AG20443 (cell line): ENCODE data around the gene TRPT1.

Experiments used
- DNase-seq: peaks from one replicate; pipeline ENCODE4 v3.0.0; 2012; ENCODE audit warnings: low spot score, mixed read lengths

The TRPT1 gene

GRCh38 chr11:64208086-64208795 is 17.7 kb downstream of the TRPT1 start:
- no peak for DNase-seq

DNA sequence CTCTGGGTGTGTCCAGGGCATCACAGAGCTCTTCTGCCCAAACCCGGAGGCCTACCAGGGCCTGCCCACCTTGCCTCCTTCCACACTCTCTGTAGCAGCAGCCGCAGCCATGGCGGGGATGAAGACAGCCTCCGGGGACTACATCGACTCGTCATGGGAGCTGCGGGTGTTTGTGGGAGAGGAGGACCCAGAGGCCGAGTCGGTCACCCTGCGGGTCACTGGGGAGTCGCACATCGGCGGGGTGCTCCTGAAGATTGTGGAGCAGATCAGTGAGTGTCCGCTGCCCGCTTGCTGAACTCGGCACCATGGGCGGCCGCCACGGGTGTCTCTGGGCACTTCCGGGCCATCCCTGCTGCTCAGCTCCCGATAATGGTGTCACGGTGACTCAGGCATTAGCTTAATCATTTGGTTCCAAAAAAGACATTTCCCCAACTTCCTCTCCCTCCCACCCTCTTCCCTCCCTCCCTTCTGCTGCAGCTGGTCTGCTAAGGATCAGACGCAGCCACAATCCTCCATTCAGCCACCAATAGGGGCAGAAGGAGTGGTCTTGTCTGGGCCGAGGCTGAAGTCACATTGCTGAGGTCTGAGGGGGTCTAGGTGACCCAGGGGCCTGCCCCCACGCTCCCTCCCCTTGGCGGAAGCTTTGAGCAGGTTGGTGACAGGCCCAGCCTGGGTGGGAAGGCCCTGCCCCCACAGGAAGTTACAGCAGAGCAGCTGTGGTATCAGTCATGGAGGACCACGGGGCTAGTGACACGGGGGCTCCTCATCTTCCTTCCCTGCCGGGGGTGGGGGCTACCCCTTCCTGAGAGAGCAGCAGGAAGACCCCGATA is 18.5 kb downstream of the TRPT1 start:
- peak; percentile 86 for DNase-seq

- DNase-seq: no peak
Observed at GRCh38 chr11:64206457-64207255, 19.3 kb downstream of the TRPT1 start, which contains the start of gene FERMT3. FERMT3 (plus strand) TSS chr11:64206721; CDS start chr11:64207365, 644 bp downstream.

DNA sequence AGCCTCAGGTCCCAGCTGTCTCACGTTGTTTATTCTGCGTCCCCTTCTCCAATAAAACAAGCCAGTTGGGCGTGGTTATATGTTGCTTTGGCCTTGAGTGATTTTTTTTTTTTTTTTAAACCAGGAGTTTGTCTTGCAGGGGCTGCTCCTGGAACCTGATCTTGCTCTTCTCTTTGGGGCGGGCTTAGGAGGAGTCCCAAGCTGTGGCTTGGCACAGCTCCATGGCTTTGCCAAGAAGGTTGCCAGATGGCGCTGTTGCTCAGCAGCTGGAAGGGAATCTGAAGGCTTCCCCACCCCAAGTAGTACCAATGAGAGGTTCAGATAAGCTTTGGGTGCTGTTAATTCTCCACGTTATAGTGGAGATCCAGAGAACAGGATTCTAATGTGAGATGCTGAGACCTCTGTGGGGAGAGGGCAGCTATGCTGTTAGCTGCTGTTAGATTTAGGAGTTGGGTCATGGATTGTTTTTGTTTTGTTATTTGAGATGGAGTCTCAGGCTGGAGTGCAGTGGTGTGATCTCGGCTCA is 21.5 kb downstream of the TRPT1 start:
- peak; percentile 94 for DNase-seq

DNA sequence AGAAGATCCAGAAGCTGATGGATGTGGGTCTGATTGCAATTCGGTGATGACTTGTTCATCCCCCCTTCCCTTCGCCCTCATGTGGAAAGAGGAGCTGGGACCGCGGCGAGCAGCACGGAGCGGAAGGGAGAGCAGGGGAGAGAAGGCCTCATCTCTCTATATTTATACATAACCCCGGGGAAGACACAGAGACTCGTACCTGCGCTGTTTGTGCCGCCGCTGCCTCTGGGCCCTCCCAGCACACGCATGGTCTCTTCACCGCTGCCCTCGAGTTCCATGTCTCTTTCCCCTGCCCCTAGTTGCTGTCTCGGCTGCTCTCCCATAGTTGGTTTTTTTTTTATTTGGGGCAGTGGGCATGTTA is 21.9 kb downstream of the TRPT1 start:
- no peak for DNase-seq

DNA sequence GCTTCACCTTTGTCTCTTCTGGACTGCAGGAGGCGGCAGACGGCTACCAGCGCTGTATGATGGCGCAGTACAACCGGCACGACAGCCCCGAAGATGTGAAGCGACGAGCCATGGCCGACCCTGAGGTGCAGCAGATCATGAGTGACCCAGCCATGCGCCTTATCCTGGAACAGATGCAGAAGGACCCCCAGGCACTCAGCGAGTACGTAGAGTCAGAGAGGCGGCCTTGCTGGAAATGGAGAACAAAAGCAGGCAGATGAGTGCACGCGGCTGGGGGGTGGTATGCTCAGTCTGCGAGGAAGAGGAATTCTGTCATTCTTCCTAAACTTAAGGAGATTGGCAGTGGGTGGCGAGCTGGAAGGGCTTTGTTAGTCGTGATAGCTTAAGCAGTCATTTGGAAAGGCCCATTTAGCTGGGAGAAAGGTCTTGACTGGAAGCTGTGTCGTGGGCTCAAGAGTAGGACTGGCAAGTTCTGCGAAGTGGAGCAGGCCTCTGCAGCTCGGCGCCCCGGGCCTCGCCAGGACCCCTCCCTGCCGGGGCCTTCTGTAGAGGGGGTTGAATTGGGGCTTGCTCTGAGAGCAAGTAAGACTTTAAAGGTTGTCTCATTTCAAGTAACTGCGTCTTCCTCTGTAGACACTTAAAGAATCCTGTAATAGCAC is 22.4 kb downstream of the TRPT1 start:
- DNase-seq: no peak

DNA sequence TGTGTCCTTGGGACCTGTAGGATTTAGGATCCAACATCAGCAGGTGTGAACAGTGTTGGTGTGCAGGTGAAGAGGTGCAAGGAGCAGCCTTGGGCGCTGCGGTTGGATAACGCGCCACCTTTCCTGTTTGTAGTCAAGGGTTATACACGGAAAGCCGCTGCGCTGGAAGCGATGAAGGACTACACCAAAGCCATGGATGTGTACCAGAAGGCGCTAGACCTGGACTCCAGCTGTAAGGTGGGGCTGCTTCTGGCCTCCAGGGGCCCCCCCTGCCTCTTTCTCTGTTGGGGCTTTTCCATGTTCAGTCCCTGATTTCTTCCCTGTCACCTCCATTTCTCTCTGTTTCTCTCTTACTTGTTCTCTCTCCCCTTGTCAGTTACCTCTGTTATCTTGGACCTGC is 23.0 kb downstream of the TRPT1 start:
- DNase-seq: no peak

DNA sequence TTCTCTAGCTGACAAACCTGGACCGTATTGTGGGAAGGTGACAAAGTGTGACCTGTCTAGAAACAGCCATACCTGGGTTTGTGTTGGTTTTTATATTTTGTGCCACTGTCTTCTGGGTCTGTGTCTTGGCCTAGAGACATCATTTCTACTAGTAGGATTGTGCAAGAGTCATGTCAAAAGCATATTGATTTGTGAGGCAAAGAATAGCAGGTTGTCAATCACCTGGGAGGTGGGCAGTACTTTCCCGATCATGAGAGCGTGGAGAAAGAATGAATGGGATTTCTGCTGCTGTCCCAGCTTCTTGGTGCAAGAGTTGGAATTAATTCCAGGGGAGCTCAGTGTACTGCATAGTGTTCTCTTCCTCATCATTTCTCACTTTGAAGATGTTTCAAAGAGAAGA is 24.4 kb downstream of the TRPT1 start:
- no peak for DNase-seq

- DNase-seq: no peak
Observed at GRCh38 chr11:64198511-64198910, 27.5 kb downstream of the TRPT1 start.

DNA sequence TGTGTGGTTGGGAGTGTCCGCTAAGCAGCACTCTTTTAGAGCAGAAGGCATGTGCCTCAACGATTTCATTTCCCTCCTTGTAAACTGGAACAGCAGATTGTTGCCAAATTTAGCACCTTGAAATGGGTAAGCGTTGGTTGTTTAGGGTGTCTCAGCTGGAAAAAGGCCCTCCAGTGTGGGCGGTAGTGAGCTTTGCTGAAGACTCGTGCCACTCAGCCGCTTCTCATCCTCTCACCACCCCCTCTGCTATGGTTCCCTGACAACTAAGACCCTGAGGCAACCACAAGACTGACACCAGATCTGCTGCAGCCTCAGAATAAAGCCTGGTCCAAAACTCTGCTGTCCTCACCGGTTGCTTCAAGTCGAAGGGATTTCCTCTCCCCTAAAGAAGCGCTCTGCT is 29.4 kb downstream of the TRPT1 start:
- DNase-seq: no peak

GRCh38 chr11:64192434-64192833 is 33.6 kb downstream of the TRPT1 start:
- DNase-seq: no peak

DNA sequence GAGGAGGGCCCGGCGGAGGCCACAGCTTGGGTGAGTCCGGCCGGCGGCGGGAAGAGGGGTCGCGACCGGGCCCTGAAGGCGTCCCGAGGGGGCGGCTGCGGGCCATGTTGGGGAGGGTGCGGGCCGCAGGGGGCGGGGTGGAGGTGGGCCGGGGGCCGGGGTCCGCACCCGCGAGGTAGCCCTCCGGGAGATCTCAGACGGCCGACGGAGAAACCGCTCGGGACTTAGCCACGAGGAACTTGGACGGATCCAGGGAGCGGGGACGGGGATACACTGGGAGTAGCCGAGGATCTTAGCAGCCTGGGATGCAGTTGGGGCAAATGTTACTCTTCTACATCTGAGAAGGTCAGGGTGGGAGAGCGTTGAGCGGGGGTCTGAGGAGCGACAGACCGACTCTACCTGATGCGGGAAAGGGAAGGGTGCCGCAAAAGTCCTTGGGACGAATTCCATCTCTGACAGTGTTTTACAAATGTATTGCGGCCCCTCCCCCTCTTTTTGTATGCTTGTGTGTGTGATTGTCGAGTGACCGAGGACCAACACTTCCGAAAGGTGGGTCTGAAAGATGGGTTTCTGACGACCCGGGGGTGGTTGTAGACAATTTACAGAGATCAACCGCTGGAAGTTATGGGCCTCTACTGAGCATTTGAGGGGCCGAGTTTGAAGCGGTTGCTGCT is 39.4 kb downstream of the TRPT1 start:
- no peak for DNase-seq

- peak; percentile 97 for DNase-seq
Observed at GRCh38 chr11:64185693-64186491, 40.1 kb downstream of the TRPT1 start, which contains the start of gene STIP1. STIP1 (plus strand) TSS chr11:64186171; CDS start chr11:64186262, 91 bp downstream.

DNA sequence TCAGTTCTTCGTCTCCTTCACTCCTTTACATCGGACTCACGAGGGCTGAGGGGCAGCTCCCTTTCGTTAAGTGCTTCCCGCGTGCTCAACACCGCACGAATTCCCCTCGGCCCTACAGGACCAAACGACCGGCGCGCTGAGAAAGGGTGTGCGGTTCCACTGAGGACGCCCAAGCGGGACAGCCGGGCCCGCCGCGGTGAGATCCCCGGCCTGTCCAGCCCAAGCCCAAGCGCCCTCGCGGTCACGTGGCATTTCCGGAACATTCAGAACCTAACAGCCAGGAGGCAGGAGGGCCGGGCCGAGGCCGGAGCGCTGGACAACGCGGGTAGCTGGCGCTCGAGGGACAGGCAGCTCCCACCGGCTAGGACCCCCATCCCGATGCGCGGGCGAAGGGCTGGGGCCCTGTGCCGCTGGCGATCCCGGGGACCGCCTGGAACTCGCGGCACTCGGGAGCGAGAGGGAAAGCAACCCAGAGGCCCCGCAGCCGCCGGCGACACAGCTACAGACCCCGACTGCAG is 40.8 kb downstream of the TRPT1 start:
- DNase-seq: peak; percentile 84

DNA sequence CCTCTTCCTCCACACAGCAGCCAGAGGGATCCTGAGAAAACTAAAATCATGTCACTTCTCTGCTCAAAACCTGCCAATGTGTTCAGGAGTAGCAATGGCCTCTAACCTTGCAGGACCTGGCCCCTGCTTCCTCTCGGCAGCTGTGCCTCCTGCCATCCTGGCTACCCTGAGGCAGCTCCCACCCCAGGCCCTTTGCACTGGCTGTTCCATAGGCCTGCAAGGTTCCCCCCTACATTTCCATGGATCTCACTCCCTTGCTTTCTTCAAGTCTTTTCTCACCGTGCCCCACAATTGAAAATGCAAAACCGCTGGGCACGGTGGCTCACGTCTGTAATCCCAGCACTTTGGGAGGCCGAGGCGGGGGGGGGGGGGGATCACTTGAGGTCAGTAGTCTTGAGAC is 42.1 kb downstream of the TRPT1 start:
- no peak for DNase-seq

GRCh38 chr11:64181506-64182411 is 44.2 kb downstream of the TRPT1 start:
- peak; percentile 94 for DNase-seq

DNA sequence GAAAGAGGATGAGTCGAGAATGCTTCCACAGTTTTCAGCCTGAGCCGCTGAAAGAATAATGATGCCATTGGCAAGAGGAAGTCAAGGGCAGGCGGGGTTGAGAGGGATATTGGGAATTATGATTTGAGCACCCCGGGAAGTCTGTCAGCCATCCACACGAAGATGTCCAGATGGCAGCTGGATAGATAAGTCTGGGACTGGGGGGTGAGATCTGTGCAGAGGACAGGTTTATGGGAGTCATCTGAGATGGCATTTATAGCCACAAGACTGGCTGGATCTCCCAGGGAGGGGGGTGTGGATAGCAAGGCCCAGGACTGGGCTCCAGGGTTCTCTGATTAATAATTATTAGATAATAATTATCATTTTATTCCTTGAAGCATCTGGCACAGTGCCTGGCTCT is 45.1 kb downstream of the TRPT1 start:
- DNase-seq: no peak

DNA sequence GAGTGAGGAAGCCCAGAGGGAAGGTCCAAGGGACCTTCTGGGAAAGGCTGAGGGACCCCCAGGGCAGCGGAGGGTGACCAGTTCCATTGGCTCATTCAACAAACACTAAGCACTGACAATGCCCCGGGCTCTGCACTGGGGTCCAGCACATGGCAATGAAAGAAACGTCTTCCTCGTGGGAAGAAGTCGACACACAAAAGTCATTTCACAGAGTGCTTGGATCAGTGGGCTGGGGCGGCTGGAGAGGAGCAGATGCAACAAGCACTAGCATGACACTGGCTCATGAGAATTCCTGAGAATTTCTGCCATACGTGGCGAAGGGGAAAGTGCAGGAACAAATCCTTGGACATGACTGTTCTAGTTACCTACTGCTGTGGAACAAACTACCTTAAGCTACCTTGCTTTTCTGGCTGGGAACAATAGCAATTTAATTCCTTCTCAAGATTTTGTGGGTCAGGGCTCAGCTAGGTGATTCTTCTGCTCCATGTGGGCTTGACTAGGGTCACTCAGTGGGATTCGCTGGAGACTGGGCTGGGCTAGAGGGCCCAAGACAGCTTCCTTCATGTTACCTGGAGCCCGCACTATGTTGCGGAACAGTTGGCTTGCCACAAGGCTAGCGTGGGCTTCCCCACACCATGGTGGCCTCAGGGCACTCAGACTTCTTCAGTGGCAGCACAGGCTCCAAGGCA is 46.9 kb downstream of the TRPT1 start:
- no peak for DNase-seq
